ENCODE measurements around the gene CLPTM1.

DNA sequence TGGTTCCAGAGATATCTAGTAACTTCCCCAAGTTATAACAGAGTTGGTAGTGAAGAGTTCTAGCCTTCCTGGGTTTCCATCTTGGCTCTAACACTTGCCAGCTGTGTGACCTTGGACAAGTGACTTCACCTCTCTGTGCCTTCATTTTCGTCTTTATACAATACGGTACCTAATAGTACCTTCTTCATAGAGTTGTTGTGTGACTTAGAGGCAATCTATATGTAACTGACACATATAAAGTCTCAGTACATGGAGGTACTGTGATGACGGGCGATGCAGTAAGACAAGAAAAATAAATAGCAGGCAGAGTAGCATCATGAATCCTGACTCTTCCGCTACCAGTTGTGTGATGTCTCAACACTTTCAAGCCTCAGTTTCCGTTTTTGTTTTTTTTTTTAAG is 75.6 kb downstream of the CLPTM1 start:
- TF ChIP-seq, protein P1, sequence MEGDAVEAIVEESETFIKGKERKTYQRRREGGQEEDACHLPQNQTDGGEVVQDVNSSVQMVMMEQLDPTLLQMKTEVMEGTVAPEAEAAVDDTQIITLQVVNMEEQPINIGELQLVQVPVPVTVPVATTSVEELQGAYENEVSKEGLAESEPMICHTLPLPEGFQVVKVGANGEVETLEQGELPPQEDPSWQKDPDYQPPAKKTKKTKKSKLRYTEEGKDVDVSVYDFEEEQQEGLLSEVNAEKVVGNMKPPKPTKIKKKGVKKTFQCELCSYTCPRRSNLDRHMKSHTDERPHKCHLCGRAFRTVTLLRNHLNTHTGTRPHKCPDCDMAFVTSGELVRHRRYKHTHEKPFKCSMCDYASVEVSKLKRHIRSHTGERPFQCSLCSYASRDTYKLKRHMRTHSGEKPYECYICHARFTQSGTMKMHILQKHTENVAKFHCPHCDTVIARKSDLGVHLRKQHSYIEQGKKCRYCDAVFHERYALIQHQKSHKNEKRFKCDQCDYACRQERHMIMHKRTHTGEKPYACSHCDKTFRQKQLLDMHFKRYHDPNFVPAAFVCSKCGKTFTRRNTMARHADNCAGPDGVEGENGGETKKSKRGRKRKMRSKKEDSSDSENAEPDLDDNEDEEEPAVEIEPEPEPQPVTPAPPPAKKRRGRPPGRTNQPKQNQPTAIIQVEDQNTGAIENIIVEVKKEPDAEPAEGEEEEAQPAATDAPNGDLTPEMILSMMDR (IDR thresholded peaks at IDR 0.05) = no peak
- no peak for TF ChIP-seq POLR2A (IDR thresholded peaks at IDR 0.05)
- TF ChIP-seq EP300 (IDR thresholded peaks at IDR 0.05) = no peak

Data from suprapubic skin (tissue), 3 donors.